ENCODE results near the gene ZC3H4. TPM values are rescaled to one million over a fixed set of nuclear protein-coding genes. Genes with fewer than 3 reads are reported as not detected.
A peak's percentile ranks its signal among the peaks of the same experiment; 100 is the strongest.
"Not testable (repeated sequence)": the region's sequence is repeated elsewhere in the genome, so short reads cannot be mapped to it uniquely, and the experiment has no call there.

The ZC3H4 gene
- total RNA-seq, 1 experiment from 2014 or later: 8.2 TPM

GRCh38 chr19:47113850-47114651 lies 475 bp upstream of the ZC3H4 start:
- H3K27me3 ChIP-seq: no peaks in the 10 kb centered on the region
- no peak for DNase-seq
- H3K4me3 ChIP-seq: peak overlapping the region; percentile 78
- H3K36me3 ChIP-seq: peaks cover 25% of the 10 kb centered on the region
- H3K9me3 ChIP-seq: no peaks in the 10 kb centered on the region

- H3K27me3 ChIP-seq: no peaks in the 10 kb centered on the region
- DNase-seq: peak; percentile 96
- no peaks in the 10 kb centered on the region for H3K9me3 ChIP-seq
- H3K36me3 ChIP-seq: peaks cover 25% of the 10 kb centered on the region
- H3K4me3 ChIP-seq: peak overlapping the region; percentile 78
These were observed 1.2 kb downstream of the ZC3H4 start for GRCh38 chr19:47112166-47112996.

GRCh38 chr19:47111682-47112165 lies 1.9 kb downstream of the ZC3H4 start:
- H3K36me3 ChIP-seq: peaks cover 29% of the 10 kb centered on the region
- DNase-seq: no peak
- peak overlapping the region; percentile 78 for H3K4me3 ChIP-seq
- no peaks in the 10 kb centered on the region for H3K9me3 ChIP-seq
- no peaks in the 10 kb centered on the region for H3K27me3 ChIP-seq

- Histone ChIP-seq H3K27me3 (no peaks in the 10 kb centered on the region), H3K4me3 (peak overlapping the region; percentile 78), H3K36me3 (peaks cover 32% of the 10 kb centered on the region), H3K9me3 (no peaks in the 10 kb centered on the region)
- peak; percentile 17 for DNase-seq
These were observed 2.5 kb downstream of the ZC3H4 start for GRCh38 chr19:47111006-47111621.

- Histone ChIP-seq H3K9me3 (no peaks in the 10 kb centered on the region), H3K36me3 (peaks cover 37% of the 10 kb centered on the region), H3K4me3 (peak overlapping the region; percentile 78), H3K27me3 (no peaks in the 10 kb centered on the region)
- no peak for DNase-seq
These were observed 3.0 kb downstream of the ZC3H4 start for GRCh38 chr19:47110521-47111005.

- DNase-seq: peak; percentile 55
- H3K27me3 ChIP-seq: no peaks in the 10 kb centered on the region
- peak overlapping the region; percentile 78 for H3K4me3 ChIP-seq
- peaks cover 45% of the 10 kb centered on the region for H3K36me3 ChIP-seq
- H3K9me3 ChIP-seq: no peaks in the 10 kb centered on the region
These were observed 3.8 kb downstream of the ZC3H4 start for GRCh38 chr19:47109541-47110375.

- Histone ChIP-seq H3K27me3 (no peaks in the 10 kb centered on the region), H3K36me3 (peaks cover 47% of the 10 kb centered on the region), H3K9me3 (no peaks in the 10 kb centered on the region), H3K4me3 (peak overlapping the region; percentile 78; the same call in 1 of the 2 replicates)
- no peak for DNase-seq
These were observed 4.4 kb downstream of the ZC3H4 start for GRCh38 chr19:47109177-47109540.

GRCh38 chr19:47107953-47108746 lies 5.4 kb downstream of the ZC3H4 start:
- peaks cover 49% of the 10 kb centered on the region for H3K36me3 ChIP-seq
- DNase-seq: no peak
- no peak overlapping the region for H3K4me3 ChIP-seq
- H3K27me3 ChIP-seq: no peaks in the 10 kb centered on the region
- no peaks in the 10 kb centered on the region for H3K9me3 ChIP-seq

GRCh38 chr19:47107202-47107952 lies 6.2 kb downstream of the ZC3H4 start:
- Histone ChIP-seq H3K27me3 (no peaks in the 10 kb centered on the region), H3K9me3 (no peaks in the 10 kb centered on the region), H3K4me3 (no peak overlapping the region), H3K36me3 (peaks cover 53% of the 10 kb centered on the region)
- no peak for DNase-seq

- DNase-seq: no peak
- no peak overlapping the region for H3K4me3 ChIP-seq
- H3K27me3 ChIP-seq: no peaks in the 10 kb centered on the region
- peaks cover 53% of the 10 kb centered on the region for H3K36me3 ChIP-seq
- no peaks in the 10 kb centered on the region for H3K9me3 ChIP-seq
These were observed 6.8 kb downstream of the ZC3H4 start for GRCh38 chr19:47106821-47107201.

- Histone ChIP-seq H3K4me3 (no peak overlapping the region), H3K36me3 (peaks cover 50% of the 10 kb centered on the region), H3K9me3 (no peaks in the 10 kb centered on the region), H3K27me3 (no peaks in the 10 kb centered on the region)
- no peak for DNase-seq
These were observed 7.7 kb downstream of the ZC3H4 start for GRCh38 chr19:47105874-47106273.

GRCh38 chr19:47104680-47105079 lies 8.9 kb downstream of the ZC3H4 start:
- DNase-seq: no peak
- no peaks in the 10 kb centered on the region for H3K27me3 ChIP-seq
- H3K4me3 ChIP-seq: no peak overlapping the region
- H3K36me3 ChIP-seq: peaks cover 47% of the 10 kb centered on the region
- H3K9me3 ChIP-seq: no peaks in the 10 kb centered on the region

GRCh38 chr19:47102346-47103060 lies 11.1 kb downstream of the ZC3H4 start:
- no peak for DNase-seq
- Histone ChIP-seq H3K9me3 (no peaks in the 10 kb centered on the region), H3K4me3 (no peak overlapping the region), H3K27me3 (no peaks in the 10 kb centered on the region), H3K36me3 (peaks cover 50% of the 10 kb centered on the region)

- not testable (repeated sequence) for H3K4me3 ChIP-seq, DNase-seq, H3K27me3 ChIP-seq, H3K9me3 ChIP-seq
- peaks cover 57% of the 10 kb centered on the region for H3K36me3 ChIP-seq
These were observed 12.5 kb downstream of the ZC3H4 start for GRCh38 chr19:47101116-47101515.

Data from MG63 (cell line).